Chondrocyte (in vitro differentiated cells): ENCODE measurements around the gene ODF2. TPM values are rescaled to one million over a fixed set of nuclear protein-coding genes. Genes with fewer than 3 reads are reported as not detected.
"Not testable (repeated sequence)": the region's sequence is repeated elsewhere in the genome, so short reads cannot be mapped to it uniquely, and the experiment has no call there.

Experiments used
- DNase-seq: peaks from one replicate; pipeline ENCODE4 v3.0.0; 2021; ENCODE audit warnings: mixed read lengths, low spot score
- H3K27ac Mint-ChIP-seq: one replicate; pipeline ENCODE4 v1.8.0; 2021; ENCODE audit warnings: mild to moderate bottlenecking, moderate library complexity, mixed read lengths; ENCODE audit not compliant: unreplicated experiment
- H3K27me3 Mint-ChIP-seq: 2 replicates; pipeline ENCODE4 v1.8.0; 2021; ENCODE audit warnings: low read depth, mixed read lengths
- H3K36me3 Mint-ChIP-seq: 2 replicates; pipeline ENCODE4 v1.8.0; 2021; ENCODE audit warnings: low read depth, mixed read lengths
- H3K4me1 Mint-ChIP-seq: 2 replicates; pipeline ENCODE4 v1.8.0; 2021; ENCODE audit warnings: low read depth, mild to moderate bottlenecking, mixed read lengths
- H3K4me3 Mint-ChIP-seq: one replicate; pipeline ENCODE4 v1.8.0; 2021; ENCODE audit warnings: mild to moderate bottlenecking, moderate library complexity, mixed read lengths; ENCODE audit not compliant: unreplicated experiment
- H3K9me3 Mint-ChIP-seq: 2 replicates; pipeline ENCODE4 v1.8.0; 2021; ENCODE audit warnings: low read depth, mixed read lengths
- CTCF ChIP-seq: fragments of 200-600 bp; sonication (generic); IDR thresholded peaks from 2 replicates; pipeline ENCODE4 v1.5.0; 2021; ENCODE audit warnings: antibody characterized with exemption, mild to moderate bottlenecking, moderate library complexity
- total RNA-seq: library from RNA; stranded (reverse); gene quantifications from 3 replicates; pipeline ENCODE4 v1.2.1, GENCODE V29; 2021

Gene ODF2
- total RNA-seq, 1 donor from 2014 or later: 25.6 TPM

- Mint-ChIP-seq H3K27ac (peak within 1 kb of the TSS; percentile 78), H3K9me3 (no peaks in the 10 kb centered on the region), H3K4me3 (peak within 1 kb of the TSS; percentile 82), H3K27me3 (peaks cover 9% of the 10 kb centered on the region), H3K36me3 (peaks cover 3% of the 10 kb centered on the region), H3K4me1 (peaks cover 27% of the 10 kb centered on the region)
- no peak for DNase-seq
- TF ChIP-seq CTCF: no peak
These were observed 34.9 kb upstream of the ODF2 start, which contains the start of gene CERCAM for GRCh38 chr9:128420651-128421481. Gene CERCAM (plus strand): TSS chr9:128420857. CDS start chr9:128420878, 21 bp downstream.

DNA sequence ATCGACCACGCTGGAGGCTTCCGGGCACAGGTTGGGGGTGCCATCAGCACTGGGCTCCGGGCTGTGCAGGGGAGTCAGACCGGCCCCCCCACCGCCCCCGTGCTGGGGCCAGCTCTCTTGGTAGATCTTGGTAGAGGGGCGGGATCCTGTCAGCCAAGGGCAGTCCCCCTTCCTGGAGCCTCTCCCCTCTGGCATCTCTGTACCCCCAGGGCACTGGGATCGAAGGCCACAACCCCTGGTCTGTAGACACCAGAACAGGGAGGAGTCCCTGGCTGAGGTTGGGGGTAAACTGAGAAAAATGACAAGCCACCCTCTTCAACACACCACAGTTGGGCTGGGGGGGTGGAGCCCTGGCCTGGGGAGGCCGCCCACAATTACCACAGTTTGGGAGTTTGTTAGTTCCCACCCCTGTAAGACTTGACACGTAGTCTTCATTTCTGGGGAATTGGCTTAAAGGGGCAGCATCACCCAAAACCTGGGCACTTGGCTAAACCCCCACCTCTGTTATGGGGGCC is 34.3 kb upstream of the ODF2 start:
- Mint-ChIP-seq H3K27ac (peak overlapping the region; percentile 78), H3K4me1 (peaks cover 27% of the 10 kb centered on the region), H3K4me3 (peak overlapping the region; percentile 82), H3K36me3 (peaks cover 6% of the 10 kb centered on the region), H3K9me3 (no peaks in the 10 kb centered on the region), H3K27me3 (peaks cover 2% of the 10 kb centered on the region)
- DNase-seq: no peak
- no peak for TF ChIP-seq CTCF

- Mint-ChIP-seq H3K4me3 (peak overlapping the region; percentile 82), H3K4me1 (peaks cover 27% of the 10 kb centered on the region)
- not testable (repeated sequence) for H3K36me3 Mint-ChIP-seq, H3K27ac Mint-ChIP-seq, H3K27me3 Mint-ChIP-seq, H3K9me3 Mint-ChIP-seq, DNase-seq
These were observed 33.6 kb upstream of the ODF2 start for GRCh38 chr9:128422022-128422782.

DNA sequence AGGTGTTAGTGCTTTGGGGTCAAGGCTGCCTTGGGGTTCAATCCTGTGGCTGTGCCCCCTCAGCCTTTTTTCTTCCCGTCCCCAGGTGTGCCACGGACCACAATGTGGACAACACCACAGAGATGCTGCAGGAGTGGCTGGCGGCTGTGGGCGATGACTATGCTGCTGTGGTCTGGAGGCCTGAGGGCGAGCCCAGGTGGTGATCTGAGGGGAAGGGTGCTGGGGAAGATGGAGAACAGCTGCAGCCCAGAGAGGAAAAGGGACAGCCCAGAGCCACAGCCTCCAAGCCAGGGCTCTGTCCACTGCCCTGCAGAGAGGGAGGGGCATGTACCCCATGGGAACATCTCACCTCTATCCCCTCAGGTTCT is 33.0 kb upstream of the ODF2 start:
- Mint-ChIP-seq H3K9me3 (no peaks in the 10 kb centered on the region), H3K4me1 (peaks cover 27% of the 10 kb centered on the region), H3K4me3 (peak overlapping the region; percentile 51), H3K27ac (no peak overlapping the region), H3K27me3 (no peaks in the 10 kb centered on the region), H3K36me3 (peaks cover 9% of the 10 kb centered on the region)
- no peak for DNase-seq
- TF ChIP-seq CTCF: no peak

- peak overlapping the region; percentile 59 for H3K27ac Mint-ChIP-seq
- not testable (repeated sequence) for H3K9me3 Mint-ChIP-seq, H3K36me3 Mint-ChIP-seq, H3K27me3 Mint-ChIP-seq, H3K4me3 Mint-ChIP-seq, DNase-seq
- H3K4me1 Mint-ChIP-seq: peaks cover 27% of the 10 kb centered on the region
These were observed 32.5 kb upstream of the ODF2 start for GRCh38 chr9:128423356-128423755.

- H3K27ac Mint-ChIP-seq: no peak overlapping the region
- DNase-seq: no peak
- H3K4me1 Mint-ChIP-seq: peaks cover 24% of the 10 kb centered on the region
- H3K9me3 Mint-ChIP-seq: no peaks in the 10 kb centered on the region
- H3K36me3 Mint-ChIP-seq: peaks cover 11% of the 10 kb centered on the region
- no peaks in the 10 kb centered on the region for H3K27me3 Mint-ChIP-seq
- H3K4me3 Mint-ChIP-seq: no peak overlapping the region
- no peak for TF ChIP-seq CTCF
These were observed 31.5 kb upstream of the ODF2 start for GRCh38 chr9:128424268-128424780.
